Ureter (tissue), 1 donor: ENCODE data around the gene DGKZ. TPM values are rescaled to one million over a fixed set of nuclear protein-coding genes. Genes with fewer than 3 reads are reported as not detected.

ENCODE experiments used
- total RNA-seq: library from RNA; stranded (reverse); gene quantifications from one replicate; pipeline ENCODE4 v1.2.4, GENCODE V29; 2023
- donor health status: DM: yes; HTN: yes; CAD: no.

The DGKZ gene
- total RNA-seq, 1 donor from 2014 or later = 76.3 TPM

Other genes with a start within 250 kb of the DGKZ start
- gene PHF21A, start 226.0 kb upstream of the DGKZ start, total RNA-seq = 51.1 TPM
- gene CREB3L1, start 69.8 kb upstream of the DGKZ start, total RNA-seq = 39.6 TPM
- gene MDK, start 34.2 kb downstream of the DGKZ start, total RNA-seq = 105 TPM
- not detected for gene CHRM4, start 44.3 kb downstream of the DGKZ start, total RNA-seq
- 56.0 TPM for gene AMBRA1, start 246.6 kb downstream of the DGKZ start, total RNA-seq